HEK293T (cell line): ENCODE results near the gene HEPH.

Source experiments
- BHLHE40 ChIP-seq: fragments of 450-650 bp; IDR thresholded peaks from 2 replicates; pipeline ENCODE4 v1.6.1; 2016; ENCODE audit warnings: mild to moderate bottlenecking, moderate library complexity, borderline replicate concordance
- HDGF ChIP-seq: fragments of 450-650 bp; IDR thresholded peaks from 2 replicates; pipeline ENCODE4 v1.6.1; 2017; ENCODE audit warnings: antibody characterized with exemption, borderline replicate concordance
- NFRKB ChIP-seq: fragments of 450-650 bp; IDR thresholded peaks from 2 replicates; pipeline ENCODE4 v1.6.1; 2016; ENCODE audit warnings: mild to moderate bottlenecking, moderate library complexity
- SP1 ChIP-seq: fragments of 450-650 bp; IDR thresholded peaks from 2 replicates; pipeline ENCODE4 v1.6.1; 2017

- no peak for TF ChIP-seq HDGF
- TF ChIP-seq SP1, result no peak
- no peak for TF ChIP-seq NFRKB
- TF ChIP-seq BHLHE40, result no peak
These were observed 37.4 kb upstream of the HEPH start for GRCh38 chrX:66126662-66127061.
